ENCODE measurements around the gene NDUFB2. TPM values are rescaled to one million over a fixed set of nuclear protein-coding genes. Genes with fewer than 3 reads are reported as not detected.

Gene NDUFB2
- total RNA-seq, 1 experiment from 2014 or later = 152 TPM

DNA sequence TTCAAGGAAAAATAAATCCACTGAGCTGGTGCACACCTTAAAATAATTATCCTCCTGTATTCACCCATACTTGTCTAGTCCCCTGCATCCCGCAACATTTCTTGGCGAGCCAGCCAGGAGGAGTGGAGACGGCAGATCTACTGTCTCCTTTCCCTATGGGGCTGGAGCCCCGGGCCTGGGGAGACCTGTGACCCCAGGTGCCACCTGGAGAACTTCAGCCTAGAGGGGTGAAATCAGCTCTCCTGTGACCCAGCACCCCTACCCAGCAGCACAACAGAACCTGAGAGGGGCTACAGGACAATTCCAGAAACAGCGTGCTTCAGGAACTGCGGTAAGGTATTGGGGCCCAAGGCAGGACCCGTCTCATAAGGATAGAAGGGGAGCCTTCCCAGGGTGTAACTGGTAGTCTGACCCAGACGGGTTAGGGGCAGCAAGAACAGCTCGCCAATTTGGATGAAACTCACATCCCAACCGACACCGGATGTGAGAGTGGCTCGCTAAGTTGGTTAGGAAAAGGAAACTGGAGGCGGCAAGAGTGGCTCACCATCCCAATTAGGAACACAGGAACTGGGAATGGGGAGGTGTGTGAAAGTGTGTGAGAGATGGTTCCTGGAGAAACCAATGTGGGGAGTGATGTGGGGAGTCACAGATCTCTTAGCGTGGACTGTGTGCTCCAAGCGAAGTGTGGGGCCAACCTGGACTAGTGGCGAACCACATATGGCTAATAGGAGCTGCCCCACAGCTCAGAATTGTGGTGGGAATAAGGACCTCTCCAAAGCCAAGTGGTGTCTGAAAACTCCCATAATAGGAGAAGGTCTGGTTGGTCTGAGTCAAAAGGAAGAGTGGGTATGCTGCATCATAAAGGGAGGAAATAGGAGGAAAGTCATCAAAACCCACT is 40.7 kb upstream of the NDUFB2 start:
- H3K4me1 Mint-ChIP-seq = peaks cover 15% of the 10 kb centered on the region
- no peaks in the 10 kb centered on the region for H3K36me3 Mint-ChIP-seq
- peaks cover 3% of the 10 kb centered on the region; the same call in 1 of the 2 replicates for H3K9me3 Mint-ChIP-seq
- no peak overlapping the region for H3K27ac Mint-ChIP-seq
- H3K27me3 Mint-ChIP-seq (ENCODE audit: low read depth) = no peaks in the 10 kb centered on the region
- DNase-seq (ENCODE audit: low spot score) (no peak), ATAC-seq (no peak)
- TF ChIP-seq AFF4 (CRISPR knock-in tag; IDR thresholded peaks at IDR 0.05; ENCODE audit: borderline replicate concordance) (no peak), CREM (CRISPR knock-in tag; IDR thresholded peaks at IDR 0.05) (no peak), CTCF (IDR thresholded peaks at IDR 0.05) (no peak), SOX15 (CRISPR knock-in tag; IDR thresholded peaks at IDR 0.05) (no peak), CBFB (CRISPR knock-in tag; IDR thresholded peaks at IDR 0.05; ENCODE audit: low read depth) (no peak), ZNF425 (CRISPR knock-in tag; conservative IDR thresholded peaks at IDR 0.05) (no peak)
- TF ChIP-seq, protein P1, sequence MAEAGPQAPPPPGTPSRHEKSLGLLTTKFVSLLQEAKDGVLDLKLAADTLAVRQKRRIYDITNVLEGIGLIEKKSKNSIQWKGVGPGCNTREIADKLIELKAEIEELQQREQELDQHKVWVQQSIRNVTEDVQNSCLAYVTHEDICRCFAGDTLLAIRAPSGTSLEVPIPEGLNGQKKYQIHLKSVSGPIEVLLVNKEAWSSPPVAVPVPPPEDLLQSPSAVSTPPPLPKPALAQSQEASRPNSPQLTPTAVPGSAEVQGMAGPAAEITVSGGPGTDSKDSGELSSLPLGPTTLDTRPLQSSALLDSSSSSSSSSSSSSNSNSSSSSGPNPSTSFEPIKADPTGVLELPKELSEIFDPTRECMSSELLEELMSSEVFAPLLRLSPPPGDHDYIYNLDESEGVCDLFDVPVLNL (CRISPR knock-in tag; IDR thresholded peaks at IDR 0.05; ENCODE audit: borderline replicate concordance, low read depth) = no peak
- TF ChIP-seq, protein P2, sequence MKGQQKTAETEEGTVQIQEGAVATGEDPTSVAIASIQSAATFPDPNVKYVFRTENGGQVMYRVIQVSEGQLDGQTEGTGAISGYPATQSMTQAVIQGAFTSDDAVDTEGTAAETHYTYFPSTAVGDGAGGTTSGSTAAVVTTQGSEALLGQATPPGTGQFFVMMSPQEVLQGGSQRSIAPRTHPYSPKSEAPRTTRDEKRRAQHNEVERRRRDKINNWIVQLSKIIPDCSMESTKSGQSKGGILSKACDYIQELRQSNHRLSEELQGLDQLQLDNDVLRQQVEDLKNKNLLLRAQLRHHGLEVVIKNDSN (CRISPR knock-in tag; IDR thresholded peaks at IDR 0.05) = no peak
- TF ChIP-seq, protein P3, sequence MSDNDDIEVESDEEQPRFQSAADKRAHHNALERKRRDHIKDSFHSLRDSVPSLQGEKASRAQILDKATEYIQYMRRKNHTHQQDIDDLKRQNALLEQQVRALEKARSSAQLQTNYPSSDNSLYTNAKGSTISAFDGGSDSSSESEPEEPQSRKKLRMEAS (CRISPR knock-in tag; IDR thresholded peaks at IDR 0.05) = no peak
- ChIA-PET POLR2A (no interaction called here), CTCF (interaction anchor here (1.0 kb wide), 1 partner anchor 10 kb away, joined by 3 read pairs; no protein-coding TSS in a partner anchor)
- no peak overlapping the region for H3K4me3 Mint-ChIP-seq

DNA sequence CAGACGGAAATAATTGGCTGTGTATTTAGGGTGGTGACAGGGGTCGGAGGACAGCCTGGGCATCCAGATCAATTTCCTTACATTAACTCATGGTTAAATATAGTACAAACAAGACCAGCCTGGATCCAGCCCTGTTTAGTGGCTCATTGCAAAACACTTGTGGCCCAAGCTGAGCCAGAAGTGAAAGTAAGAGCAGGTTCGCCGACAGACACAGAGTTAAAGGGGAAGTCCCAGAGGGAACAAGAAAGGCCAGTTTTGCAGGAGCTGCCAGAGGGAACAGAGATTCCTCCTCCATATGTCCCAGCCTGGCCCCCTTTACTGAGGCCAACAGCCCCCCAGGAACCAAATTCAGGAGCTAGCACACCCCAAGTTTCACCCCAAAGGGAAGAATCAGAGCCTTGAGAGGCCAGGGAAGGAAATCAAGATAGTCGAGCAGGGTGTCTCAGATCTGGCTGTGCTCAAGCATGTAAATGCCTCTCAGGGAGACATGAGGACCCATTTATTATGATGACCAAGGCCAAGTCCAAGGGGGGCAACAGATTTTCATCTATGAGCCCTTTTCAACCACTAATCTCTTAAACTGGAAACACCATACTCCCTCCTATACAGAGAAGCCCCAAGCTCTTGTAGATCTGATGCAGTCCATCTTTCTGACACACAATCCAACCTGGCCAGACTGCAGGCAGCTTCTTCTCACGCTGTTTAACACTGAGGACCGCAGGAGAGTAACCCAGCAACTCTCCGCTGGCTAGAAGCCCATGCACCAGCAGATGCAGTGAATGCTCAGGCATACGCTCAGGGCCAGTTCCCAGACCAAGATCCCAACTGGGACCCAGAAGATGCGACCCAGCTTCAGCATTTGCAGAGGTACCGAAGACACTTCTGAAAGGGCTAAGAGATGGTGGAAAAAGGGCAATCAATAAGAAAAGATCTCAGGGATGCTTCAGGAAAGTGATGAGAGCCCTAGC is 39.7 kb upstream of the NDUFB2 start:
- CTCF ChIA-PET = no interaction called here
- Mint-ChIP-seq H3K9me3 (peaks cover 3% of the 10 kb centered on the region; the same call in 1 of the 2 replicates), H3K4me1 (peaks cover 12% of the 10 kb centered on the region), H3K27me3 (ENCODE audit: low read depth) (no peaks in the 10 kb centered on the region), H3K4me3 (no peak overlapping the region), H3K27ac (no peak overlapping the region), H3K36me3 (no peaks in the 10 kb centered on the region)
- ATAC-seq (no peak), DNase-seq (ENCODE audit: low spot score) (no peak)
- POLR2A ChIA-PET = interaction anchor here (0.6 kb wide), 1 partner anchor 596 kb away, joined by 6 read pairs; no protein-coding TSS in a partner anchor
- no peak for TF ChIP-seq FOXP1 (CRISPR knock-in tag; IDR thresholded peaks at IDR 0.05; ENCODE audit: borderline replicate concordance)
- TF ChIP-seq, protein P4, sequence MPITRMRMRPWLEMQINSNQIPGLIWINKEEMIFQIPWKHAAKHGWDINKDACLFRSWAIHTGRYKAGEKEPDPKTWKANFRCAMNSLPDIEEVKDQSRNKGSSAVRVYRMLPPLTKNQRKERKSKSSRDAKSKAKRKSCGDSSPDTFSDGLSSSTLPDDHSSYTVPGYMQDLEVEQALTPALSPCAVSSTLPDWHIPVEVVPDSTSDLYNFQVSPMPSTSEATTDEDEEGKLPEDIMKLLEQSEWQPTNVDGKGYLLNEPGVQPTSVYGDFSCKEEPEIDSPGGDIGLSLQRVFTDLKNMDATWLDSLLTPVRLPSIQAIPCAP (CRISPR knock-in tag; IDR thresholded peaks at IDR 0.05) = no peak
- TF ChIP-seq, protein P5, sequence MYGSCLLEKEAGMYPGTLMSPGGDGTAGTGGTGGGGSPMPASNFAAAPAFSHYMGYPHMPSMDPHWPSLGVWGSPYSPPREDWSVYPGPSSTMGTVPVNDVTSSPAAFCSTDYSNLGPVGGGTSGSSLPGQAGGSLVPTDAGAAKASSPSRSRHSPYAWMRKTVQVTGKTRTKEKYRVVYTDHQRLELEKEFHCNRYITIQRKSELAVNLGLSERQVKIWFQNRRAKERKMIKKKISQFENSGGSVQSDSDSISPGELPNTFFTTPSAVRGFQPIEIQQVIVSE (CRISPR knock-in tag; IDR thresholded peaks at IDR 0.05; ENCODE audit: borderline replicate concordance) = no peak
- no peak for TF ChIP-seq TCF7 (CRISPR knock-in tag; IDR thresholded peaks at IDR 0.05; ENCODE audit: low read depth)
- no peak for TF ChIP-seq IRF2 (CRISPR knock-in tag; IDR thresholded peaks at IDR 0.05; ENCODE audit: borderline replicate concordance, low read depth)
- TF ChIP-seq ZNF317 (CRISPR knock-in tag; IDR thresholded peaks at IDR 0.05; ENCODE audit: borderline replicate concordance, low read depth) = no peak
- TF ChIP-seq TEAD1 (CRISPR knock-in tag; IDR thresholded peaks at IDR 0.05) = no peak

All from WTC11 (cell line).